PC-3 (cell line): Measurements from ENCODE around the gene KCNN1.

Experiments used
- CTCF ChIP-seq: fragments of 300-600 bp; sonication (generic); conservative IDR thresholded peaks from 2 replicates; pipeline ENCODE4 v1.5.1; 2017; ENCODE audit warnings: antibody characterized with exemption, low read depth, mild to moderate bottlenecking, low read length
- EZH2 ChIP-seq: fragments of 300-600 bp; sonication (generic); IDR thresholded peaks from one replicate; pipeline ENCODE4 v1.6.1; 2017; ENCODE audit warnings: antibody characterized with exemption, mild to moderate bottlenecking, low read length; ENCODE audit not compliant: unreplicated experiment
- EZH2phosphoT487 ChIP-seq: fragments of 300-600 bp; sonication (generic); IDR thresholded peaks from 2 replicates; pipeline ENCODE4 v1.6.1; 2018; ENCODE audit warnings: mild to moderate bottlenecking, antibody characterized with exemption, low read length, borderline replicate concordance

- TF ChIP-seq CTCF (no peak), EZH2 (no peak), EZH2phosphoT487 (no peak)
Observed at GRCh38 chr19:18014197-18014596, 47.3 kb downstream of the KCNN1 start.
